GM21447 (cell line): Measurements from ENCODE around the gene NBEA.
A peak's percentile ranks its signal among the peaks of the same experiment; 100 is the strongest.

Experiments
- ATAC-seq: cut with Tn5 transposase; IDR thresholded peaks from one replicate; pipeline ENCODE4 v1.9.1; 2021; ENCODE audit not compliant: unreplicated experiment

Gene NBEA

DNA sequence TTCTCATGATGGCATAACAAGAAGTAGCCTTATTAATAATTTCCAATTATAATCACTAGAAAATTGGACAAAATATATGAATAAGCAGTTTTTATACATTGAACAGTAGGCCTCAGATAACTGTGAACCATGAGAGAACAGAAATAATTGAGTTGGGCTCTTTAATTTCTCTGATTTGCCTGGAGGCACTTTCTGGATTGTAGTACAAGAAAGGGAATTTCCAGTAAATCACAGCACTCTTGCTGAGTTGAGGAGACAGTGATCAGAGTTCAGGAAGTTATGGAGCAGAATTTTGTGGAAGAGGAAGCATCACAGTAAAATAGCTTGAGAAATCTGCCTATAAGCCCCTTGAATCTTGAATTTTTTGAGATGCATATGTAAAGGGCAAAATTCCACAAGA, 318.2 kb downstream of the NBEA start:
- no peak for ATAC-seq

DNA sequence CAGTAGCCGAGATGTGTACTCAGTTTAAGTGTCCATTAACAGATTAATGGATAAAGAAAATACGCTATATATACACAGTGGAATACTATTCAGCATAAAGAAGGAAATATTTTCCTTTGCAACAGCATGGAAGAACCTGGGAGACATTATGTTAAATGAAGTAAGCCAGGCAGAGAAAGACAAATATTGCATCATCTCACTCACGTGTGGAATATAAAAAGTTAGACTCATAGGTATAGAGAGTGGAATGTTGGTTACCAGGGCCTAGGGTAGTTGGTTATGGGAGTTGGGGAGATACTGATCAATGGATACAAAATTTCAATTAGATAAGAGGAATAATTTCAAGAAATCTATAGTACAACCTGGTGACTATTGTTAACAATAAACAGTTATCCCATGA, 324.3 kb downstream of the NBEA start:
- no peak for ATAC-seq

DNA sequence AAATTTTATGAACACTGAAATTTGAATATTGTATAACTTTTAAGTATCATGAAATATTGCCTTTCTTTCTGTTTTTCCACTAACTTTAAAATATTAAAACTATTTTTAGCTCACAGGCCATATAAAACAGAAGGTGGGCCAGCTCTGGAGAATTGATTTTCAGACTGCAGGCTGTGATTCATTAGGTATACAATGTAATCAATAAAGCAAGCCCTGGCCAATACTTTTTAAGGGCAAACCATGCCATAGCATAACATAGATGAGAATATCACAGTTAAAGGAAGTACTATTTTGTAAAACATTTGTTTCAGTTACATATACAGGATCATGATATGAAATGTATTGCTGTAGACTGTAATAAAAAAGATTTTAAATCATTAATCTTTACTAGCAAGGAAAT, 336.8 kb downstream of the NBEA start:
- ATAC-seq, result no peak

DNA sequence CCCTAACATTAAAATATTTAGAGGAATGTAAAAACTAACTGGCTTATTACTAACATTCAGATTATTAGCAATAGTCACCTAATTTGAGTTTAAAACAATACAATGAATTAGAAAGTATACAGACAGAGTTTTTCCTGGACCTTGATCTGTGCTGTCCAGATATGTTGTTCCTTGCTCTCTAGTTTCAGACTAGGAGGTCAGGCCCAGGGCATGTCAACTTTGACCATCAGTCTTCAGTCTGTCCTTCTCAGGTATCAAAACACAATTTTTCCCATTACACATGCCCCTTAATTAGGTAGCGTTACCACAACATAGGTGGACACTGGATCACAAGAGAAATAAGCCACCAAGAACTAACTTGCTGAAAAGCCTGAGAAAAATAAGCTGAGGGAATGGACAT, 337.4 kb downstream of the NBEA start:
- ATAC-seq, result no peak

DNA sequence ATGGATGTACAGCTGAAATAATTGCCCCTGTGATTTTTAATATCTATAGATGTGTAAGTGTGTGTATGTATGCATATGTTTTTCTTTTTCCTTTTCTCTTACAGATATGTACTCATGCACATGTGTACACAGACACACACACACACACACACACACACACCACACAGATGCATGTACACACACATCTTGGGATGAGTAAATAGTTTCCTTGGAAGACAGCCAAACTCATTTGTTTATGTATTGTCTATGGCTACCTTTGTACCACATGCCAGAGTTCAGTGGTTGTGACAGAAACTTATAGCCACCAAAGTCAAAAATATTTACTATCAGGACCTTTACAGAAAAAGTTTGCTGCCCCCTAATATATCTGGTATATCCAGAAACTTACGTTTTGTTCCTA, 341.8 kb downstream of the NBEA start:
- peak; percentile 53 for ATAC-seq

DNA sequence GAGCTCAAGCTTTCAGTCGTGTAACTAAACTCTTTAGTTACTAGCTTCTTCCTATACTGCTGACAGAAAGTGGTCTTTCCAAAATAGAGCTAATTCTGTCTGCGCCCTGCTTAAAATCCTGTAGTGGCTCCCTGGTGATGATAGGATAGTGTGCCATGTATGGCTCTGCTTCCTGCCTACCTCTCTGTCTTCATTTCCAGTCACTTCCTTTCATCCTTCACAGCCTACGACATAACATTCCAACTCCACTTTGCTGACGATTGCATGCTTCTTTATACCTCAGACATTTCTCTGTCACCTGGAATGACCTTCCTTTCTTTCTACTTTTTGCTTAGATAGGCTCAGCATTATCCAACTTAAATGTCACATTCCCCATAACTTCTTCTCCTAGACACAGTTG, 343.6 kb downstream of the NBEA start:
- no peak for ATAC-seq

DNA sequence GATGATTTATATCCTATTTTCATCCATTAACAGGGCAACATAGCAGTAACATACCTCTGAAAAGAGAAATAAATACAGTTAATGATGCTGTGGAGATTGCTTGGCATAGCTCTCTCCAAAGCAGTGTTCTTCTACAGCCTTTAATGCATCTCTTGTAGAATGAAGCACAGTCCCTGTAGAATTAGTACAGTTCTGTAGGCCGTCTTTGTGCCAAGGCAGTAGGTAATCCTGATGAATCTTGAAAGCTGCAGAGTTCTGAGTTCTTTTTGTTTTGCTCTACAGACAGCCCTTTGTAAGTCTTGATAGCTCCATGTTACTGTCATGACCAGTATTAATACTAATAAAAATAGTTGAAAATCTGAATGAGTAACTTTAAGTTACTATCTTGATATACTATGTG, 350.3 kb downstream of the NBEA start:
- ATAC-seq, result no peak

DNA sequence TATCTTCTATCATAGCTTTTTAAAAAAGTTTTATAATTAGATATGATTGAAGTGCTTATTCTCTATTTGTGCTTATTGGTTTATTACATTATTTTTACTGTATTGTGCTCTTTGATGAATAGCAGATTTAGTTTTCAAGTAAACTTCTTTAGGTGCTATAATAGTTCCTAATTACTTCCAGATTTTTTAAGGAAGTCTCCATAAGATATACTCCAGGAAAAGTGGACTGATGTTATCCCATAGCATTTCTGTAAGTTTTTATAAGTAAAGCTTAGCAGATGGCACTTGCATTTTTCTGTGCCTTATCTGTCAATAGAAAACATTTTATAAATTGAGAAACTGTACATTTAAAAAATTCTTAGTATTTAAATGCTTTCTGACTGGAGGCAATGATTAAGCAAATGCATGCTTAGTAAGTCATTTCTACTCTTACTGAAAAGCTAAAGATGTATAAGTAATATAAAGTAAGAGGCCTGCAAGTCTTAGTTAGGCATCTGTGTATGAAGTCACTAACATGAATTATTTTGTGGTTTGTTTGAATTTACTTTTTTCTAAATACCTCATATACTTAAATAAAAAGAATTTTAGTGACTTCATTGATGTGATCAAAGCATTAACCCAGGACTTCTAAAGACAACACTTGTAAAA, 351.6 kb downstream of the NBEA start:
- ATAC-seq, result no peak

DNA sequence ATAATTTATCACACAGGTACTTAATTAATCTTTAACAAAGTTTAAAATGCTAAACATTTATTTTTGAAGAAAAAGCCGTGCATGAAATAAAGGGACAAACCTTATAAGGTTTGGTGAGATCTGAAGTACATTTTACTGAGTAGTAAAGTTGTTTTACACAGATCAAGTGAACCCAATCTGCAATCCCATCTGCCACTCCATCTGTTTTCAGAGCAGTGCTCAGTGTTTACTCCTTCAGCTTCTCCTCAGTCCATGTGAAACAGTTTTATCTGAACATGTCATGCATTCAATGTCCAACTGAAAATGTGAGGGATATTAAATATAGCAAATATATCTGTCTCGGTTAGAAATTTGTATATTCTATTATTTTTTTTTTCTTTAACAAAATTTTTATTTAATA, 367.6 kb downstream of the NBEA start:
- ATAC-seq, result no peak

DNA sequence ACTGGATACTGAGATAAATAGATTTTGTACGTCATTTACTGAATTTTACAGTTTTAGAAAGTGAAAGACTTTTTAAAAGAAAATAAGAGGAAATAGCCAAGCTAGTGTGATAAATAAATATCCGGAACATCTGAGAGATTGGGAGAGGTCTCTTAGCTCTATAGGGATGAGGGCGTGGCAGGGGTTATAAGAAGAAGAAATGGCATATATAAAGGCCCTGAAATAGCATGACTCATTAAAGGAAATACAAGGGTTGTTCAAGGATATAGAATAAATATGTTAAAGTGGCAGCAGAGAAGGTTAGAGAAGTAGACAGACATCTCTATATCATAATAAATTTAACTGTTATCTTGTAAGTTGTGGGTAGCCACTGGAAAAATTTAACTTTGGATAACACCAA, 390.1 kb downstream of the NBEA start:
- ATAC-seq, result no peak

DNA sequence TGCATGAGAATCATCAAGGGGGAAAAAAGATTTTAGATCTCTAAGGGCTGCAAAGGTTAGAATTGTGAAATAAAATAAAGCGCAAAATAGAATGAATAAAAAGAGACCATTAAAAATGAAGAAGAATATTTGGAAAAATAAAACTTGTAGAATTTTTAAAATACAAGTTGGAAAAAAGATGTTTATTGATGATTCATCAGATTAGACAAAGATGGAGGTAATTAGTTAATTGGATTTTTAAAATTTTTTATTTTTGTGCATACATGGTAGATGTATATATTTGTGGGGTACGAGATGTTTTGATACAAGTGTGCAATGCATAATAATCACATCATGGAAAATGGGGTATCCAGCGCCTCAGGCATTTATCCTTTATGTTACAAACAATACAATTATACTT, 391.1 kb downstream of the NBEA start:
- no peak for ATAC-seq

DNA sequence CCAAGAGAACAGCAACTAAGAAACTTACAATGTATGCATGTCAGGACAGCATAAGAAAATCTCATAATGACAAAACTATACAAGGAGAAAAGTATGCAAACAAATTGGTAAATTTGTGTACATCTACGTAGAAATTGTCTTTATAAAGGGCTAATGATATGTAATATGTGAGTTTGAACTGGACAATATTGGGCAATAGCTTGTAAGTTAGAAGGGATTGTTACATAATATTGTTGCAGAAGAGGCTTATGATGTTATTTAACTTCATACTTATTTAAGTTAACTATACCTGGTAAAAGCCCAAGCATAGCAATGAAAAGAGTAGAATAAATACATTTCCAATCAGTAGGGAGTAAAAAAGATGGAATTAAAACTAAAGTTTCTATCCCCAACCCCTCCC, 400.4 kb downstream of the NBEA start:
- ATAC-seq, result no peak

DNA sequence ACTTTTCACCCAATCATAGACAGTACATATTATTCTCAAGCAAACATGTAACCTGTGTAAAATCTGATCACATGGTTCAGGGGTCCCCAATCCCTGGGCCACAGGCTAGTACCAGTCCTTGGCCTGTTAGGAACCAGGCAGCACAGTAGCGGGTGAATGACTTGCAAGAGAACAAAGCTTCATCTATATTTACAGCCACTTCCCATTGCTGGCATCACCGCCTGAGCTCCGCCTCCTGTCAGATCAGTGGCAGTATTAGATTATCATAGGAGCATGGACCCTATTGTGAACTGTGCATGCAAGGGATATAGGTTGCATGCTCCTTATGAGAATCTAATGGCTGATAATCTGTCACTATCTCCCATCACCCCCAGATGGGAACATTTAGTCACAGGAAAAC, 401.3 kb downstream of the NBEA start:
- ATAC-seq, result no peak

DNA sequence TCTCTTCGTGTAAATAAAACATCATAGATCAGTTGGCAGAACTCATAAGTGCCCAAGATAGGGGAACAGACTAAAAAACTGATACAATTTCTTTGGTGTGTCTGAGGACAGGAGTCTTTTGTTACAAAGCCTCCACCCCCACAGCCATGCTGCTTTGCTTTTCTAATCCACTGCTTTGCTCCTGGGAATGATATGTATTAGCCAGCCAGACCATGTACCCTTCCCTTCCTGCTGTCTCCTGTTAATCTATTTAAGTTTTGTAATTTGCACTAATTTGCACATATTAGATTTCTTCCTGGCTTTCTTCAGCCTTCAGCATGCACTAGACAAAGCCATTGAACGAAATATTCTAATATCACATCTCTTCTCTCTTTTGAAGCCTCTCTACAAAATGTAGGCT, 403.9 kb downstream of the NBEA start:
- no peak for ATAC-seq

DNA sequence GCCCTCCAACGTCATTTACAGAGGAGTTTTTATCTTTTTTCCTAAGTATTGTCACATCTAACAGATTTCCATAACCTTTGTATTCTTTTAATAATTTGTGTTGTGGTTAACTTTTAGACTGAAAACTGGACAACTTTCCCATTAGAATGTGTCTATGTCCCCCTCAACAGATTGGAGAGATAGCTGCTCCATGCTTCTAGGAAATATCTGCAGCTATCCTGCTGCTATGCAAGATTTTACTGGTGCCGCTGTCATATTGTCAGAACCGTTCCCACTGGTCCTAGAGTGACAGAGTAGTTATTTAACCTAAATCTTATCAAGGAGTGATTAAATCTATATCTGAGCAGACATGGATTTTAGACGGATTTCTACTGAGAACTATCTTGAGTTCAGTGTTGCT, 404.4 kb downstream of the NBEA start:
- ATAC-seq, result no peak

DNA sequence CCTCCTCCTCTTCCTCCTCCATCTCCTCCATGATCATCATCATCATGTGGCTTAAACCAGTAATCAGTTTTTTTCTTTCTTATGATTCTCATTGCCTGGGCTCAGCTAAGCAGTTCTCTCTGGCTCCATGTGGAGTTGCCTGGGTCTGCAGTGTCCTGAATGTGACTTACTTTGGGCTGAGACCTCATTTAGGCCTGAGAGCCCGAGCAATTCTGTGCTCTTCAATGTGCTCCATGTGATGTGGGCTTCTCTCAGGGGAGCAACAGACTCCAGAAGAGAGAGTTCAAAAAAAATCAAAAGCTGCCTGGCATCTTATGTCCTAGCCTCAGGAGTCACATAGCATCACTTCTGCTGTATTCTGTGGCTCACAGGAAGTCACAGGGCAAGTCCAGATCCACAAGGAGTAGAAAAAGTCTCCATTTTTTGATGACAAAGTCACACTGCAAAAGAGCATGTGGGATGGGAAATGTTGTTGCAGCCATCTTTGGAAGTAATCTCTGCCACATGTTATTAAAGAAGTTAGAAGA, 405.7 kb downstream of the NBEA start:
- no peak for ATAC-seq

DNA sequence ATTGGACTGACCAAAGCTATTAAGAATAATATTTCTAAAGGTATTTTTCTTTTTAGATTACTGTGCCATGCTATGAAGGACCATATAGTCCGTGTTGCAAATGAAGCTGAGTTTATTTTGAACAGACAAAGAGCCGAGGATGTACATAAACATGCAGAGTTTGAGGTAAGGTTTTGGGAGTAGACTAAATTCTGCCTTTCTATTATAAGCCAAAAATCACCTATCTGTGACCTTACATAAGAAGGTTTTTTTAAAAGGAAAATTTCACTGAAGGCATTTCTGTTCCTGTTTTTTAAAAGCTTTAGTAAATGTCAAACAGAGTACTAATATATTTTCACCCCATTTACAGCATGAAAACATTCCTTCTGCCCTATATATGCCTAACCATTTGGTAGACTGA, 407.0 kb downstream of the NBEA start:
- ATAC-seq, result no peak

DNA sequence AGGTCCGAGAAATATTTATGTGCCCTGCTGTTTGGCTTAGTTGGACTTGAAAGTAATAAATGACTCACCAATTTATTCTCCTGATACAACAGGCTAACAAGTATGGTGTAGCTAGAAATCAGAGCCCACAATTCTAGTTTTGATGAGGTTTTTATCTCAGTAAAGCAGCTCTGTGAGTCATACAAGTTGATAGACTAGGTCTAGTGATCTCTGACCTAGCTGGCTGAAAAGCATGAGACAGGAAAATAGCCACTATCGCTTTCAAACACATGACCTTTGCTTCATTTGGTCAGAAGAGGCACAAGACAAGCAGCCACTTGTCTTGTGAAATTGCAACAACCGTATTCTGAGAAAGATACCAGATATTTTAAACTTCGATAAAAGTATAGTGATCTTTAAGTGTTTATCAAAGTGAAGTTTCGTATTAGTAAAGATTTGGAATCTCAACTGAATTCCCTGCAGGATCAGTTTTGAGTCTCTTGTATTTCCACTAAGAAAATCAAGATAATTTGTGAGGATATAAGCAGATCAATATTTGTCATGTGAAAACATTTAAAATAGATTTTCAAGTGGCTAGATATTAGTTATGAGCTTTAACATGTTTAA, 407.7 kb downstream of the NBEA start:
- peak; percentile 63 for ATAC-seq

DNA sequence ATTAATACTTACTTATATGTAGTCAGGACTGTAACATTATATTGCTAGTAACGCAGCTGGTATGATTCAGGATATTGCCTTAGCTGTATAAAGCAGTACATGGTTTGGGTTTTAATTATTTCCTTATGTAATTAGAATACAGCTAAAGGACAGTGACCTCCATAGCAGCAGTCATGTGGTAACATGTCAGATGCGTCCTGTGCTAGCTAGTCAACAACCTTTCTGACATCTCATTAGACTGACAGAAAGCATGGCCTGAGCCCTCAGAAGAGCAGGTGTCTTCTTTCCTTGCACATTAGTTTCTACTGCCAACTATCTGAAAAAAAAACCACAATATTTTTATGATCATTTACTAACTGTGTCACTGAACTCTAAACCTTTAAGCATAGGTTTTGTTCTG, 412.2 kb downstream of the NBEA start:
- ATAC-seq, result no peak

DNA sequence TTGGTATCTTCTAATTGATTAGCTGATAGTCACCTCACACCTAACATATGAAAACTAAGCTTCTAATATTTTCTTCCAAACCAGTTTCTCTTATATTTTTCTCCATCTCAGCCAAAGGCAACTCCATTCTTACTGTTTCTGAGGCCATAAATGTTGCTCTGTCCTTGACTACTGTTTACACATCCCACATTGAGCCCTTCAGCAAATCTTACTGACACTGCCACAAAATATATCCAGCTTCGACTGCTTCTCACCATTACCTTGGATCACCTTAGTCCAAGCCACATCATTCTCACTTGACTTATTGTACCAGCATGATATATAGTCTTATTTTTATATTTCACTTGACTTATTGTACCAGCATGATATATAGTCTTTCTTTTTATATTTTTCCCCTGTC, 412.8 kb downstream of the NBEA start:
- ATAC-seq, result no peak

DNA sequence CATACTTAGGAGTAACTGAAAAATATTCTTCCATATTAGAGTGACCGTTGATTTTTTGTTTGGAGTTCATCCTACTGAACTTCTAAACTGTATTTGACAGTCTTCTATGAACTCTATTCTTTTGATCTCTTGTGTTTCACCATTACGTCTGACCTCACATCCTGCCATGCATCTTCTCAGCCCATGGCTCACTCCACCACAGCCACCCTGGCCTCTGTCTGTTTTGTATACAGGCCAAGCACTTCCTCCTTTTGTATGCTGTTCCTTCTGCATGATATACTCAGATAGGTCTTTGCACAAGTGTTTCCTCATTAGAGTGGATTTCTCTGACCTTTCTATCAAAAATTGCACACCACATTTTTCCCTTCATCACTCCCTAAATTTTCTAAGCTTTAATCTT, 414.5 kb downstream of the NBEA start:
- ATAC-seq, result no peak

DNA sequence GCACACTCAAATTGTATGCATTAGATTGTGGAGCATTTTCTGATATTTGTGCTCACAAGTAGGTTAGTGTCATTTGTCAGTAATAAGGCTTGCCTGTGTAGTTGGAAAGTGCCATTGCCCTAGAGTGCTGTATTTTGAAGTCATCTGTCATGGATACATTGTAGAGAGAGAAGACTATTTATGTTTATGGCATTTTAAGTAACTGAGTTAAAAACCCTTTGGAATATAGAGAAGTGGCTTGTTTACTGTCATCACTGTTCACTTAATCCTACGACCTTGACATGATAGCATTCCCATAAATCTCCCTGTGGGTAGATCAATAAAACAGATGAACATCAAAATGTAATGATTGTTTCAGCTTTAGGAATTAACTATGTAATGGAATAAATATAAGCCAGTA, 423.8 kb downstream of the NBEA start:
- no peak for ATAC-seq

DNA sequence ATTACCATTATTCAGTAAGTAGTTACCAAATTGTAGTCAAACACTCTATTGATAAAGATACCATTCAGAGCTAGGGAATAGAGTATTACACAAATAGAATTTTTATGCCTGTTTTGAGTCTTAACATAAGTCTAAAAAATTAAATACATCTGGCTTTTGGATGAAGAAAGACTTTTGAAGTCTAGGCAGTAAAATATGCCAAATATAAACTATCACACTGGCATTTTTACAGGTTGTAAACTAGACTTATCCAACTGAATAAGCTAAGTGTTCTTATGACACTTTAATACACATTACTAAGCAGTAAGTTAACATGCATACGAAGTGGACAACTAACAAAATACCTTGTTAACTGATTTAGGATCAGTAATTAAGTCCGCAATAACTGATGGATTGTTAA, 425.5 kb downstream of the NBEA start:
- no peak for ATAC-seq
